GM21786 (cell line): Measurements from ENCODE around the gene SMIM38.

Experiments
- ATAC-seq: cut with Tn5 transposase; IDR thresholded peaks from one replicate; pipeline ENCODE4 v1.9.1; 2021; ENCODE audit not compliant: unreplicated experiment

The SMIM38 gene

DNA sequence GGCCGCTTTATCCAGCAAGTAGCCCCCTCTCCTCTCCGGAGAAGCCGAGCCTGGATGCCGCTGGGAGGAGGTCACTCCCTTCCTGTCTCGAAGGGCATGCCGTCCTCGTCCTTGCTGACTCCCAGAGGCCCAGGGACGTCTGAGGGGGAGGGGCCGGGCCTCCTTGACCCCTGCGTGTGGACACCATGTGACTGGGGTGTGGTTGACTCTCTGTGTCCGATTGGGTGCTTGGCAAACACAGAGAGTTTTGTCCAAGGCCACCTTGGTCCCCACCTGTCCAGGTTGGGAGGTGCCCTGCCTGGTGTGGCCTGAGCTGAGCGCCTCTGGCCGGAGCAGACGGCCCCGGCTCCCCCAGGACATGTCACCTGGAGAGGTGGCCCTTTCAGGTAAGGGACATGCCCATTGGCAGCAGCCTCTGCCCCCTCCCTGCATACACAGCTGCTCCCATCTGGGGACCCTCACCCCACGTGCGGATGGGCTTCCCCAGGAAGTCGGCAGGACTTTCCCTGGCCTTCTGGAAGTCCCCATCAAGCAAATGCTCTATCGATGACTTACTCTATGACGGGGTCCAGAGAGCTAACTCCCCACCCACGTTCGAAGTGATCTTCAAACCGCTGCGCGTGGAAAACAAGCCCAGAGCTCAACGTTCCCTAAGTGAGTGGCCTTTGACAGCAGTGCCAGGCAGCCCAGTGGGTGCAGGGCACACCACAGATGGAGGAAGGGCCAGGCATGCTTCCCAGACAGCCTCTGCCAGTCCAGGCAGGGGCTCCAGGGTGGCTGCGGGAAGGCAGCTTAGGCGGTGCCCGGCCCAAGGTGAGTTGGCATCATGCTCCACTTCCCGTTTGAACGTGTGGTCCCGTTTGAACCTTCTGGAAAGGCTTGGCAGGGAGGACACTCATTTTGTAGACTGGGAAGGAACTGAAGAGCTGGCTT lies at the start of gene SMIM38:
Gene SMIM38 (plus strand): TSS at position 634 of the 933 bp plus-strand sequence. CDS start 1,912 bp downstream, outside the sequence.
- ATAC-seq, result no peak

GRCh38 chr11:69106031-69106811 lies 49.5 kb upstream of the SMIM38 start:
- ATAC-seq, result no peak

- no peak for ATAC-seq
These were observed 48.3 kb upstream of the SMIM38 start for GRCh38 chr11:69107413-69107812.

DNA sequence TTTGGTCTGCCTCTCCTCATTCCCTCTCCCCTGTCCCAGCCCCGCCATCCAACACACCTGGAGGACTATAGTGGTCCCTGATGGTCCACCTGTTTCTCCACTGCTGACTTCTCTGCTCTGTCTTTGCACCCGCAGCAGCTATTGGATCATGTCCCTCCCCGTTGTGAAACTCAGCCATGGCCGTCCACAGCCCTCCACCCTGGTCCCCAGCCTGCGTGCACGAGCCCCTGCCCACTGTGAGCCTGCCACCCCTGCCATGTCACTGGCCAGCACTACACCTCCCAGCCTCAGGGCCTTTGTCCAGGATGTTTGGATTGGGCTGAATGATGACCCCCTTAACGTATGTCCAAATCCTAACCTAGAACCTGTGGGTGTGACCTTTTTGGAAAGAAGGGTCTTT lies 47.7 kb upstream of the SMIM38 start:
- ATAC-seq, result no peak

GRCh38 chr11:69108559-69108958 lies 47.2 kb upstream of the SMIM38 start:
- ATAC-seq, result no peak

- no peak for ATAC-seq
These were observed 46.6 kb upstream of the SMIM38 start for GRCh38 chr11:69109101-69109500.

GRCh38 chr11:69110451-69110850 lies 45.3 kb upstream of the SMIM38 start:
- no peak for ATAC-seq

- ATAC-seq, result no peak
These were observed 43.9 kb upstream of the SMIM38 start for GRCh38 chr11:69111624-69112542.

GRCh38 chr11:69113226-69113625 lies 42.5 kb upstream of the SMIM38 start:
- no peak for ATAC-seq

- ATAC-seq, result no peak
These were observed 41.9 kb upstream of the SMIM38 start for GRCh38 chr11:69113646-69114340.

DNA sequence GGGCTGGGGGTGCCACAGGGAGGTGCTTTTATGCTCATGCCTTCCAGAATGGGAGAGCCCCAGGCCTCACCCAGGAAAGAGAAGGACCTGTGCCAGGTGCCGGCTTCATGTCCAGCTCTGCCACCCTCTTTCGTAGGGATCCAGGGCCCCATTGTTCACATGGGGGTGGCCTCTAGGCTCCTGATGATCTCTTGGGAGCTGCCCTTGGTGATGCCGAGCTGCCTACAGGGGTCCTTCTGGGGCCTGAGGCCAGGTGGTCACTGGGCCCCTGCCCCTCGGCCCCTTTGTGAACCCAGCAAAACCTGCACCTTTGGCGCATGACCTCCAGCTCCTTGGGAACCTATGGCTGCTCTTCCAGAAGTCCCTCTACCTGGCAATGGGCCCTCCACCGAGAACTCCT lies 41.4 kb upstream of the SMIM38 start:
- no peak for ATAC-seq

- ATAC-seq, result no peak
These were observed 40.8 kb upstream of the SMIM38 start for GRCh38 chr11:69114811-69115523.

DNA sequence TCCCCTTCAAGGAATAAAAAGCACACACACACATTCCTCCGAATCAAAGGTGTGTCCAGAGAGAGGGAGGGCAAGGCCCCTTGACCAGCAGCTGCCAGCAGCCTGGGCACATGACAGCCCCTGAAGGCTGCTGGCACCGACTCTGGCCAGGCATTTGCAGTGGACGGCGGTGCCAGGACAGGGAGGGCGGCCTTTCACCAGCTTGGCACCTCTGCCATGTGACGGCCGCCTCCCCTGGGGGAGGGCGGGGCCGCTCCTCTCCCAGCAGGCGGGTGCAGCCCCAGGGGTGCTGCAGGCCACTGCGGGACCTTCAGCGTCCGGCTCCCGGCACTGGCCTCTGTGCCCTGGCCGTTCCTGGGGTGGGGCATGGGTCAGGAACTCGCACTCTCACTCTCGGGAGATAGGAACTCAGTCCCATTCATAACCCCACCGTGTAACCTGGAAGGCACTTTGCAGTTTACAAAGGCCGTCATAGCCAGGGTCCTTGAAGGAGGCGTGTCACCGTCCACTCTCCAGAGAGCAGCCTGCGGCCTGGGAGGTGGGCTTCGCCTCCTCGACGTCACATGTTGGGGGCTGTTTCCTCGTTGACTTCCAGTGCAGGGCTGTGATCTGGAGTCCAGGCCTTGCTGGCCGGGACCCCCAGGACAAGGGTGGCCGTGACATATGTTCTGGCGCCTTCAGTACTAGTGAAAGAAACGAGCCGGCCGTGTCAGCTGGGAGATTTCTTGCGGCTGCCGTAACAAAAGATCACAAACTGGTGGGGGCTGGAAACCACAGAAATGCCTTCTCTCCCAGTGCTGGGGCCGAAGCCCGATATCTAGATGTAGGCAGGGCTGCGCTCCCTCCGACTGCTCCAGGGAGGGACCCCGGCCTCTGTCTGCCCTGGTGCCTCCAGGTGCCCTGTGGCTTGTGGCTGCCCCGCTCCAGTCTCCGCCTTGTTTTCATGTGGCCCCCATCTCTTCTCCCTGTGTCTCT lies 39.9 kb upstream of the SMIM38 start:
- no peak for ATAC-seq

DNA sequence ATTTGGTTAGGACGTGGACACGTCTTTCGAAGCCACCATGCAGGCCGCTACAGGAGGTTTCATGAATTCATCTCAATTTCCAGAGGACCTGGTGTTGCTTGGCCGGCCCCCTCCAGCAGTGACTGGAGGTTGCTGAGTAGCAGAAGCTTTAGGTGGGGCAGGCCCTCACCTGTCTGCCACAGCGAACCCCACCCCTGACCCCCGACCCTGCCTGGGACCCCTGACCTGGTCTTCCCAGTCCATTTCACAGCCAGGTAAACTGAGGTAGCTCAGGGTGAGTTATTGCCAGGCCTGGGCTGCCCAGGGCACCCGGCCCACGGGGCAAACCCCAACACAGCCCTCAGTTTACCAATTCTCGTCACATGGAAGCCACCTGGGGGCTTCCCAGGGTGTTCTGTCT lies 39.1 kb upstream of the SMIM38 start:
- ATAC-seq, result no peak

DNA sequence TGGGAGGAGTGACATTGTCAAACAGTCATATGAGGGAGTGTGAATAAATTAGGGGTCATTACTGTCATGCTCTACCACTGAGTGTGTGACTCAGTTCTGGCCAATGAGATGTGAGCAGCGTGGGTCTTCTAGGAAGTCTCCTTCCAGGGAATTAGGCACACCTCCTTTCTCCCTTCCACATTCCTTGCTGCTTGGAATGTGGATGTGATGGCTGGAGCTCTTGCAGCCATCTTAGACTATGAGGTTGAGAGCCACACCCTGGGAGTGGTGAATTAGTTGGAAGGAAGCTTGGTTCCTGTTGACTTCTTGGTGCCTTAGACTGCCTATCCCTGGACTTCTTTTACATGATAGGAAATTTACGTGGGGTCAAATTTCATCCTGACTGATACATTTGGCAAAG lies 36.5 kb upstream of the SMIM38 start:
- ATAC-seq, result no peak

DNA sequence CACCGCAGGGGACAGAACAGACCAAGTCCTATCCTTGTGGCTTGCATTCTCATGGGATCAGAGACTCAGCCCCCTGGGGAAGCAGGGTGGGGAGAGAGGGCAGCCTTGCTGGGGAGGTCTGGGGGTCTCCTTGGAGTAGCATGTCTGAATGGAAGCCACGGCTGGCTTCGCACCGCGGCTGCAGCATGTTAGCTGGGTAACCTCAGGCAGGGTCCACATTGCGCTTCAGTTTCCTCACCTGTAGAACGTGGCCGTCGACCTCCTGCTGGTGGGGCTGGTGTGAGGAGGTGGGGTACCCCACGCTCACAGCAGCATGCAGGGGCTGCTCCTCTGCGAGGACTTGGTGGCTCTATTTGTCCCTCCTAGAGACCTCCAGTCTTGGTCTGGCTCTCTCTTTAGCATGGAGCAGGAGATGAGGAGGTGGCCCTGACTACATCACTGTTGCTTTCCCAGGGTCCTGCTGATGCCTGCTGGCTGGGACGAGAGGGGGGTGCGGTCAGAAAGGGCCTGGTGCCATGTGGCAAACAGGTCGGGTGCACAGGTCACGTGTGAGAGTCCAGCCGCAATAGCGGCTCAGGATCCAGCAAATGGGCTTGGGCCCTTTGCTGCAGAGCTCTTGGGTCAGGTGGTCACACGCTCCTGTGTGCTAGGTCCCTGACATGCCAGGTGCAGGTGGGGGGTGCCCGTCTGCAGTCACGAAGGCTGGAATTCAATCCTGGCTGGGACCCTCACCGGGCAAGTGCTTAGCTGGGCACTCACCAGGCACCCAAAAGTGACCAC lies 35.4 kb upstream of the SMIM38 start:
- ATAC-seq, result no peak

GRCh38 chr11:69121021-69121420 lies 34.7 kb upstream of the SMIM38 start:
- ATAC-seq, result no peak
